ENCODE results near the gene TMF1. TPM values are rescaled to one million over a fixed set of nuclear protein-coding genes. Genes with fewer than 3 reads are reported as not detected.

The TMF1 gene
- total and polyA plus RNA-seq, 2 of the 8 experiments (the other 6 are each of a cell fraction or from before 2014, with no cell fraction given) = 1.4 to 18.3 TPM

GRCh38 chr3:69088063-69088462 lies 35.9 kb upstream of the TMF1 start:
- H4K91ac ChIP-seq (replicated peaks; ENCODE audit: insufficient read length, low read length) = no peak overlapping the region
- peaks cover 4 to 14% (median 7%) of the 10 kb centered on the region in 4 experiments; a peak in 6 of 7 replicates for H3K4me1 ChIP-seq (replicated peaks in 1 of 4; ENCODE audit: control insufficient read depth in 3 of 4, insufficient read depth in 4 of 4, low read length in 3 of 4)
- H3K4me2 ChIP-seq (ENCODE audit: insufficient read depth in 1 of 2, low read depth in 2 of 2, low read length in 2 of 2) = no peak overlapping the region
- no peak overlapping the region for H2AK5ac ChIP-seq (ENCODE audit: low read depth, low read length)
- H3K4ac ChIP-seq (replicated peaks; ENCODE audit: insufficient read length, low read depth, low read length) = no peak overlapping the region
- no peak overlapping the region for H3K27ac ChIP-seq (ENCODE audit: low read depth, low read length)
- H4K20me1 ChIP-seq (replicated peaks in 1 of 2; ENCODE audit: control insufficient read depth in 1 of 2, insufficient read depth in 2 of 2, low read length in 2 of 2) = peaks cover 0 to 1% of the 10 kb centered on the region in 2 experiments
- H2BK12ac ChIP-seq (ENCODE audit: low read depth, low read length) = no peak overlapping the region
- H2BK15ac ChIP-seq (ENCODE audit: low read length) = no peak overlapping the region
- no peaks in the 10 kb centered on the region for H3K79me2 ChIP-seq (ENCODE audit: control insufficient read depth in 1 of 2, insufficient read depth in 2 of 2, low read length in 2 of 2)
- no peak overlapping the region for H3K18ac ChIP-seq (ENCODE audit: extremely low read depth, low read length)
- no peaks in the 10 kb centered on the region for H3K79me1 ChIP-seq (ENCODE audit: low read depth, low read length)
- no peaks in the 10 kb centered on the region for H3K36me3 ChIP-seq (ENCODE audit: control insufficient read depth in 2 of 4, insufficient read depth in 4 of 4, low read length in 3 of 4)
- WGBS, 2 experiments (ENCODE audit: extremely low coverage in 1 of 2, insufficient coverage in 1 of 2, insufficient read length in 1 of 2, insufficient replicate concordance in 2 of 2, low coverage in 1 of 2, low lambda C conversion rate in 2 of 2, missing lambda C conversion rate in 1 of 2) = 81% methylated on average over 2 of the region's 2 CpGs; no CpG with 5 or more reads in 1 of the 2 experiments
- no peak overlapping the region for H3K14ac ChIP-seq (ENCODE audit: insufficient read length)
- H3K9ac ChIP-seq (replicated peaks in 1 of 4; ENCODE audit: extremely low read depth in 1 of 4, low read depth in 3 of 4, low read length in 3 of 4) = no peak overlapping the region
- no peak overlapping the region for H3K4me3 ChIP-seq (ENCODE audit: extremely low read depth in 1 of 4, insufficient read depth in 2 of 4, low read depth in 3 of 4, low read length in 4 of 4)
- H4K5ac ChIP-seq (ENCODE audit: insufficient read length, low read depth, low read length) = no peak overlapping the region
- no peak for TF ChIP-seq TBP (IDR thresholded peaks at IDR 0.05; ENCODE audit: low read depth, low read length)
- H3K23me2 ChIP-seq (ENCODE audit: low read depth, low read length) = peaks cover 4% of the 10 kb centered on the region
- no peak overlapping the region for H2BK120ac ChIP-seq (replicated peaks; ENCODE audit: low read depth, low read length)
- no peak for FAIRE-seq
- no peak overlapping the region for H4K8ac ChIP-seq (ENCODE audit: extremely low read depth, insufficient read depth, low read length)
- no peaks in the 10 kb centered on the region for H3K27me3 ChIP-seq (replicated peaks in 1 of 4; ENCODE audit: control insufficient read depth in 3 of 4, extremely low read depth in 1 of 4, insufficient read depth in 3 of 4, low read length in 3 of 4)
- H3K56ac ChIP-seq (replicated peaks; ENCODE audit: insufficient read length, low read depth, low read length) = no peak overlapping the region
- no peak for DNase-seq (ENCODE audit: low read depth in 1 of 2, low spot score in 2 of 2)
- no peak overlapping the region for H2BK20ac ChIP-seq (ENCODE audit: low read length)
- ChIA-PET CTCF (ENCODE audit: partially characterized antibody) (interaction anchor here (1.4 kb wide), 1 partner anchor 10 kb away, joined by 4 read pairs; no protein-coding TSS in a partner anchor), POLR2A (ENCODE audit: partially characterized antibody) (no interaction called here)
- H2BK5ac ChIP-seq (ENCODE audit: low read depth, low read length) = no peak overlapping the region
- no peak overlapping the region for H2AFZ ChIP-seq (ENCODE audit: low read length)
- H3K9me3 ChIP-seq (ENCODE audit: insufficient read depth in 2 of 2, low read depth in 1 of 2, low read length in 1 of 2) = no peaks in the 10 kb centered on the region
- H3K23ac ChIP-seq (ENCODE audit: insufficient read length) = no peak overlapping the region

Measured in H1 (cell line).